GM21528 (cell line): Measurements from ENCODE around the gene ADAM8.
"Not testable (repeated sequence)": the region's sequence is repeated elsewhere in the genome, so short reads cannot be mapped to it uniquely, and the experiment has no call there.

Experiments
- ATAC-seq: cut with Tn5 transposase; IDR thresholded peaks from one replicate; pipeline ENCODE4 v1.9.1; 2021; ENCODE audit warnings: mild to moderate bottlenecking, moderate library complexity; ENCODE audit not compliant: unreplicated experiment, low FRiP score

The ADAM8 gene

DNA sequence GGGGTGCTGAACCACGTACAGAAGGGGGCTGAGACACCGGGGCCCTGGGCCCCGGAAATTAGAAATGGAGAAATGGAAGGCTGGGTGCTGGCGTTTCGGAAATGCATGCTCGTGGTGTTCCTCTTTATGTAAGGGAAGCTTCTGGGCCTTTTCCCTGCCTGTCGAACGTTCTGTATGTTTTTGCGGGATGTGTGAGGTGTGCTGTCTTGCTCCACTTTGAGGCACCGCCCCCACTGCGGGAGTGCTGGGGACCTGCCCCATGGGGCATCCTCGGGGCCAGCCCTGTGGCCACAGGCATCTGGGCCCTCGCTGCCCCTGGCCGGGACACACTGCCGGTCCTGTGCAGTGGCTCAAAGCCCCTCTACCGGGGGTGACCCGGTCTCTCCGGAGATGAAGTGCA lies 40.7 kb downstream of the ADAM8 start:
- no peak for ATAC-seq

- no peak for ATAC-seq
Measured at GRCh38 chr10:133235265-133235855, 41.3 kb downstream of the ADAM8 start.

DNA sequence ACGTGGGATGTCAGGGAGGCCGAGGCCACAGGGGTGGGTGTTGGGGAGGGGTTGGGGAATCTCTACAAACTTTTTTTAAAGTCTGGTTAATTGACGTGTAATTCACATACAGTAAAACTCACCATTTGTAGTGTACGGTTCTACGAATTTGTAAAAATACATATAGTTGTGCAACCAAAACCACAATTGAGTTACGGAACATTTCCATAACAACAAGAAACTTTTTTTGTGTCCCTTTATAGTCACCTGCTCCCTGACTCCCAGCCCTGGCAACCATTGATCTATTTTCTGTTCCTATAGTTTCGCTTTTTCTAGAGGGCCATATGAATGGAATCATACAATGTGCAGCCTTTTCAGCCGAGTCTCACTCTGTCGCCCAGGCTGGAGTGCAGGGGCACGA lies 41.9 kb downstream of the ADAM8 start:
- ATAC-seq = not testable (repeated sequence)

DNA sequence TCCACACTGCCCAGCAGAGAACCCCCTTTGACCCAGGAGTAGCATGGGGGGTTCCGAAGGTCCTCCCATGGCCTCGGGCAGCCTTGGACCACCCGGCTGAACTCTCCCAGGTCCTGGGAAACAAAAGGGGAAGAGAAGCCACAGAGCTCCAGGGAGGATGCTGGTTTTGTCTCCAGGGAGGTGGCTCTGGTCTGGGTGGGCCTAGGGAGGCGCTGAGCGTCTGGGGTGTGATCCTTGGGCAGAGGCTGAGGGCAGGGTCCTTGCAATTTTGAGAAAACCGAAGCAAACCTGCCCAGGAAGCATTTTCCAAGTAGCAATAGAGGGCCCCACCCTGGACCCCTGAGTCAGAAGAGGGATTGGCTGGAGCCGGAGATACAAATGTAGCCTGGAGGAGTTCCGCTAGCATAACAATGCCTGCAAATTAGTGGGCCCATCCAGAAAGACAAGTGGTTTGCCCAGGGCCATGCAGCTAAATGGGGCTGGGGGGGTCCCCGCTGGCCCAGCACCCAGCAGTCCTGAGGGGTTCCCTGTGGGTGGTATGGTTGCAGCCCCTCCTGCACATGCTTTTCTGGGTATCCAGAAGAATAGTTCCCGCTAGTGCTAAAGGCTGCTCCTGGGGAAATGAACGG lies 44.6 kb downstream of the ADAM8 start:
- no peak for ATAC-seq

DNA sequence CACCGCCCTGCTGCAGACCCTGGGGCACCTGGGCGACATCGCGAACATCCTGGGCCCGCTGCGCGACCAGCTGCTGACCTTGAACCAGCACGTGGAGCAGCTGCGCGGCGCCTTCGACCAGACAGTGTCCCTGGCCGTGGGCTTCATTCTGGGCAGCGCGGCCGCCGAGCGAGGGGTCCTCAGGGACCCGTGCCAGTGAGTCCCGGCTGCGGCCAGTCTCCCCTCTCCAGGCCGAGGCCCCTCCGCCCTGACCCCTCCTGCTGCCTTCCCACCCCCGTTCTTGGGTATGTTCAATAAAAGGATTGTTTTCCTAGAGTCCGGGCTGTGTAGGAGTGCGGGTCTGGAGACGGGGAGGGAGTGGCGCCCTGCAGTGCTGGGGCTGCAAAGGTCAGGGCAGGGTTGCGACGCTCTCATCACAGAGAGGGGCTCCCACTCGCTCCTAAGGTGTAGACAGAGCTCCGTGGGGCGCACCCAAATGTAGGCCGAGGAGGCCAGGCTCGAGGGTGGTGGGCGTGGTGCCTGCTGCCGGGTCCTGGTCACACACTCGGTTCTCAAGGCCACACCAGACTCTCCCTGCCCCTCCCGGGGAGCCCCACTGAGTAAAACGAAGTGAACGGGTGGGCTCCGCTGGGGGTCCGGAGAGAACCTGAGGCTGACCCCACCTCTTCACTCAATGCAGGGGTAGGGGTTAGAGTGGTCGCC lies 45.3 kb downstream of the ADAM8 start:
- ATAC-seq = no peak

GRCh38 chr10:133230387-133231195 lies 46.1 kb downstream of the ADAM8 start:
- ATAC-seq = no peak

DNA sequence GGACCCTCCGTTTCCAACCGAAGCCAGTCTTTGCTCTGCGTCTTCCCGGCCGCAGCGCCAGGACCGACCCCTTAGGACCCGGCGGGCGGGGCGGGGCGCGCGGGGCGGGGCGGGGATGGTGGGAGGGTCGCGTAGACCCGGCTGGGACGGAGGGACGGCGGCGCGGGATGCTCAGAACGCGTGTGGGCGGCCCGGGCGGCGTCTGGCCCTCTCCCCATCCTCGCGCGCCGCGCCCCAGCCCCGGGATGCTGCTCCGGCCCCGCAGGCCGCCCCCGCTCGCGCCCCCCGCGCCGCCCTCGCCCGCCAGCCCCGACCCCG lies 46.7 kb downstream of the ADAM8 start, which contains the start of gene UTF1:
Gene UTF1 (plus strand): TSS at position 174 of the 318 bp plus-strand sequence. CDS start 72 bp downstream, at position 246.
- no peak for ATAC-seq

DNA sequence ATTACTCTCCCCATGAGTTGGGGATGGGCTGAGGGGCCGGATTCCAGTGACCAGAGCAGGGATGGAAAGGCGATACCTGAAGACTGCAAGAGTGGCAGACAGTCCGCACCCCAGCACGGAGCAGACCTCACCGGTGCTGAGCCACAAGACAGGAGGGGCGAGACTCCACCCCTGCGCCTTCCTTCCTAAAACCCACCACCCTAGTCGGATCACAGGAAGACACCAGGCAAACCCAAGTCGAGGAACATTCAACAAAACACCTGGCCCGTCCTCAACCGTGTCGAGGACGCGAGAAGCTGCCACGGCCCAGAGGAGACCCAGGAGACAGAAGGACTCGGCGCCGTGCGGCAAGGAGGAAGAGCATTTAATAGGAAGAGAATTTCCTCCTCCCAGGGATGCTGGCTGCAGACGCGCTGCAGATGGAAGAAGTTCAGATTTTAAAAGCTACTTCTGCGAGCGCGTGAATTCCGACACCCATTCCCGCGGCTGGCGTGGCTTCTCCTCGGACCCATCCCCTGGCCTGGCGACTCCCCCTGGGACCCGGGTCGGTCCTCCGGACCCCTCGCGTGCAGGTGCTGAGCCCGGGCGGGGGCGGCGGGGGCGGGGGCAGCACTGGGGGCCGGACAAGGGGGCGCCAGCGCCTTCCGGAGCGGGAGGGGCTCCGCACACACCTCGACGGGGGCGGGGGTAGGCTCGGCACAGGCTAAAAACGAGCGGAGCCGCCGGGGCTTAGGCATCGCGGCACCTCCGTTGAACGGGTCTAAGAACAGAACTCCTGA lies 47.2 kb downstream of the ADAM8 start:
- no peak for ATAC-seq

DNA sequence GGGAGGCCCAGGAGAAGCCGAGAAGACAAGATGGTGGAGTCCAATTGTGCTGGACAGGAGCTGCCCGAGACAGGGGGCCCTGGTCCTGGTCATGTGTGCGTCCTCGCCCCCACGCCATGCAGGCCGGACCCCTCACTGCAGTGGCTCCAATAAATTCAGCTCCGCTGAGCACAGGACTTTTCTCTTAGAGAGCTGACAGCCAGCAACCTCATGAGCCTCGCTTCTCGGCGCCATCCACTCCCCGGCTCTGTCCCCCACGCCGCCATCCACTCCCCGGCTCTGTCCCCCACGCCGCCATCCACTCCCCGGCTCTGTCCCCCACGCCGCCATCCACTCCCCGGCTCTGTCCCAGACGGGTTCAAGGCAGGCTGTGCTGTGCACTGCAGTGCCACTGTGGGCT lies 49.4 kb downstream of the ADAM8 start:
- no peak for ATAC-seq

DNA sequence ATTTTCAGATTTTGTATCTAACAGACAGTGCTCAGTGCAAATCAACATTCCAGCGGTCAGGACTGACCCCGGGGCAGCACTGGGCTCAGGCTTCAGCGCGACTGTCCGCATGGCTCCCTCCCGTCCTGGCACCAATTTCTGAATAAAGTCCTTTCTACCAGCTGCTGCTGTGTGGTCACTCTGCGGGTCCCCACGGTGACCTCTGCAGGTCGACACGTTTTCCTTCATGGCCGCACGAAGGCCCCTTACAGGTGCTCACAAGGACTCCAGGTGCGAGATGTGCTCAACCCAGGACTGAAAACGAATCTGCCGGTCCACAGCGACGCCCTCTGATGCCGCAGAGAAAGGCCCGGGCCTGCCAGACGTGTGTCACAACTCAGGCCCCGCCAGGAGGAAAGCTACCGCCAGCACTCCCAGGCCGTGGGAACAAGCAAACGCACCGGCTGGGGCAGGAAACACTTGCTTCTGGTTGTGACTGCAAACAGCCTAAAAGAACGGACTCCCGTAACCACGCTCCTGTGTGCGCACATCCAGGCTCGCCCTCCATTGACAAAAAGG lies 50.3 kb downstream of the ADAM8 start:
- ATAC-seq = no peak

- ATAC-seq = no peak
Measured at GRCh38 chr10:133225707-133226191, 50.9 kb downstream of the ADAM8 start.

DNA sequence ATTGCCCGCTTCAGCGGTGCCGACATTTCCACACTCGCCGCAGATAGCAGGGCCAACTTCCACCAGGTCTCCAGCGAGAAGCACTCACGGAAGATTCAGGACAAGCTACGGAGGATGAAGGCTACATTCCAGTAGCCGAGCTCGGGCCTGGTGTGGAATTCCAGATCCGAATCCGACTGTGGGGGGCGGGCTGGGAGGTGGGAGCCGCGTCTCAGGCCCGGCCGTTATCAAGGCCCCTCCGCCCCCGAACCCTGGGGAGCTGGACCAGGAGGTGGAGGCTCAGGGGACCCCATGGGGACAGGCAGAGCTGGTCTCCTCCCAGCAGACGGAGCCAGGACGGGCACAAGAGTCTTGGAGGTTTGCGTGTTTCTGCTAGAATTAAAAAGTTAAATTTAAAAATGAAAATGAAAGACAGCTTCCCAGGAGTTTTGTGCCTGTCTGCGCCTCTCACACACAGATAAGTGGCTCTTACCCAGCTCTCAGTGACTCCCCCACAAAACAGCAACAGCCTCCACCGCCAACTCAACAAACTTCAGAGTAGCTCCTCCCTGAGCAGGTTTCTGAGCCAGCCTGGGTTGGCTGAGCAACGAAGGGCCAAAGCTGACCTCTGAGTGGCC lies 51.8 kb downstream of the ADAM8 start:
- no peak for ATAC-seq

DNA sequence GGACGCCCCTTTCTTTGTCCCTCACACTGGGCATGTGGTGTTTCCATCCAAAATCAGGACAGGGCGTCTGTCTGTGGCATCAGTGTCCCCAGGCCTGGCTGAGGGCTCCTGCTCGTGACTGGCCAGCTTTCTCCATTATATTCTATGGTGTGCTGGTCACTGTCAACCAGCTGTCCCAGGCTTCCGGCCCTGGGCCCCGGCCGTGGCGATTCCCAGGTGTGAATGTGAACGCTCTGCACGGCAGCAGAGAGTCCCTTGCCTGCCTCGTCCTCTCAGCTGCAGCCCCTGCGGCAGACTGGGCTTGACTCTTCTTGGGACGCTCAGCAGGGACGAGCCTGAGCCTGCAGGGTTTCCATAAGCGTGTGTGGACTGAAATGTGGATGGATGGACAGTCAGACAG lies 52.6 kb downstream of the ADAM8 start:
- ATAC-seq = no peak

- ATAC-seq = not testable (repeated sequence)
Measured at GRCh38 chr10:133221756-133222155, 54.9 kb downstream of the ADAM8 start.

- ATAC-seq = no peak
Measured at GRCh38 chr10:133221331-133221730, 55.3 kb downstream of the ADAM8 start.

DNA sequence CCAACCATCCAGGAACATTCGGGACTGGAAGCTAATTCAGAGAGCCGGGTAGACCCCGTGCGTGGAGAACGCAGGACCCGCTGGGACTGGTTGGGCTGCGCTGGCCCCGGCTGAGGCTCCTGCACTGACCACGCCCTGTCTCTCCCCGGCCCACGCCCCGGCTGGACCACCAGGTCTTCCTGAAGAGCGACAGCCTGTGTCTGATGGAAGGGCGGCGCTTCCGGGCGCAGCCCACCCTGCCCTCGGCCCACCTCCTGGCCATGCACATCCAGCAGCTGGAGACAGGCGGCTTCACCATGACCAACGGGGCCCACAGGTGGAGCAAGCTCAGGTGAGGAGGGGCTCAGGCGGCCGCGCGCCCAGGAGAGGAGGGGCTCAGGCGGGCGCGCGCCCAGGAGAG lies 56.9 kb downstream of the ADAM8 start:
- no peak for ATAC-seq

GRCh38 chr10:133218891-133219290 lies 57.8 kb downstream of the ADAM8 start:
- ATAC-seq = no peak

DNA sequence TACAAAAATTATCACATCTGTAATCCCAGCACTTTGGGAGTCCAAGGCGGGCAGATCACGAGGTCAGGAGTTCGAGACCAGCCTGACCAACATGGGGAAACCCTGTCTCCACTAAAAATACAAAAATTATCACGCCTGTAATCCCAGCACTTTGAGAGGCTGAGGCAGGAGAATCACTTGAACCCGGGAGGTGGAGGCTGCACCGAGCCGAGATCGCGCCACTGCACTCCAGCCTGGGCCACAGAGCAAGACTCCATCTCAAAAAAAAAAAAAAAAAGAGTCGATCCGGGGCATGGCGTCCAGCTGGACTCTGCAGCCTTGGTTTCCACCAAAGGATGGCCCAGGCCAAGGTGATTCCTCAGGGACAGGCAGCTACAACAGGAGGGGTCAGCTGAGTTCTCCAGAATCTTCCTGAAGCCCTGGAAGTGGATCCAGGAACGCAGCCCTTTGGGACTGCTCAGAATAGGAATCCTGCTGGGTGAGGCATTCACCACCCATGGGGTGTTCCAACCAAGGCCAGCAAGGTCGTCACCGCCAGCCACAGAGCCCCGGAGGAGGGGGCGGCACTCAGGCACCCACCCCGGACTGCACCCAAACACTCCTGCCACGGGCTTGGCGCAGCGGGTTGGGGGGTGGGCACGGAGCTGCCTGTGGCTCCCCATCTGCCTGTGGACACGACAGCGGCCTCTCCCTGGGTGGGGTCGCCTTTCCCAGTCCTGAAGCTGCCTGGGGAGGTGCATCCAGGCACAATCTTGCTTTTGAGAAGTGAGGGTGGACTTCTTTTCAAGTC lies 58.7 kb downstream of the ADAM8 start:
- ATAC-seq = no peak

DNA sequence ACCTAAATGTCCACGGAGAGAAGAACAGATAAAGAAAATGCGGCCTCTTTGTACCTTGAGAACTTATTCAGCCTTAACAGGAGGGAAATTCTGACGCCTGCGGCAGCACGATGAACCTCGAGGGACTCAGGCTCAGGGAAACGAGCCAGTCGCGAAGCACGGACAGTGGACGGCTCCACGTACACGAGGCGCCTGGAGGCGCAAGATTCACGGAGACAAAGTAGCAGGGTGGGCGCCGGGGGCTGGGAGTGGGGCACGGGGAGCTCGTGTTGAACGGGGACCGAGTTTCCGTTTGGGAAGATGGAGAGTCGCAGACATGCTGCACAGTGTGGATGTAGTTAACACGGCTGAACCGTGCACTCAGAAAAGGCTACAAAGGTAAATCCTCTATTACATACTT lies 59.9 kb downstream of the ADAM8 start:
- no peak for ATAC-seq
